PFSK-1 (cell line): ENCODE measurements around the gene INPP5A.

Experiments used
- FOXP2 ChIP-seq: optimal IDR thresholded peaks from 2 replicates; pipeline ENCODE3; 2011; ENCODE audit warnings: borderline replicate concordance, control low read depth, inconsistent platforms; ENCODE audit not compliant: insufficient read depth; ENCODE audit errors: extremely low read length, extremely low read depth
- POLR2AphosphoS5 ChIP-seq: IDR thresholded peaks from 2 replicates; pipeline ENCODE4 v1.6.1; 2012; ENCODE audit warnings: low read depth, mild to moderate bottlenecking, control low read depth, low read length, moderate library complexity
- TAF1 ChIP-seq: IDR thresholded peaks from 2 replicates; pipeline ENCODE4 v1.6.1; 2012; ENCODE audit warnings: low read length, control low read depth, borderline replicate concordance; ENCODE audit not compliant: insufficient read depth

- TF ChIP-seq POLR2AphosphoS5 = no peak
- TF ChIP-seq FOXP2 = no peak
- no peak for TF ChIP-seq TAF1
Observed at GRCh38 chr10:132507956-132508490, 29.6 kb upstream of the INPP5A start.
